Memory B cell (primary cell): Measurements from ENCODE around the gene CTCF.
"Not testable (repeated sequence)": the region's sequence is repeated elsewhere in the genome, so short reads cannot be mapped to it uniquely, and the experiment has no call there.

Experiments
- ATAC-seq: fragments of 150-1000 bp; cut with Tn5 transposase; 2 replicates; pipeline ENCODE4 v1.10.0; 2021; ENCODE audit warnings: low read depth, mild to moderate bottlenecking, moderate library complexity
- DNase-seq, 2 donors: peaks; one replicate each; pipeline ENCODE4 v3.0.0; 2022; ENCODE audit warnings: low spot score in 2 of 2
- H3K27ac Mint-ChIP-seq: one replicate; pipeline ENCODE4 v1.8.0; 2022; ENCODE audit warnings: mild to moderate bottlenecking, moderate library complexity, mixed read lengths
- H3K27me3 Mint-ChIP-seq: one replicate; pipeline ENCODE4 v1.8.0; 2022; ENCODE audit warnings: mixed read lengths
- H3K36me3 Mint-ChIP-seq: one replicate; pipeline ENCODE4 v1.8.0; 2022; ENCODE audit warnings: mild to moderate bottlenecking, mixed read lengths
- H3K4me1 Mint-ChIP-seq: one replicate; pipeline ENCODE4 v1.8.0; 2022; ENCODE audit warnings: mixed read lengths
- H3K4me3 Mint-ChIP-seq: one replicate; pipeline ENCODE4 v1.8.0; 2022; ENCODE audit warnings: mild to moderate bottlenecking, moderate library complexity, mixed read lengths
- H3K9me3 Mint-ChIP-seq: one replicate; pipeline ENCODE4 v1.8.0; 2022; ENCODE audit warnings: mixed read lengths

CTCF gene

DNA sequence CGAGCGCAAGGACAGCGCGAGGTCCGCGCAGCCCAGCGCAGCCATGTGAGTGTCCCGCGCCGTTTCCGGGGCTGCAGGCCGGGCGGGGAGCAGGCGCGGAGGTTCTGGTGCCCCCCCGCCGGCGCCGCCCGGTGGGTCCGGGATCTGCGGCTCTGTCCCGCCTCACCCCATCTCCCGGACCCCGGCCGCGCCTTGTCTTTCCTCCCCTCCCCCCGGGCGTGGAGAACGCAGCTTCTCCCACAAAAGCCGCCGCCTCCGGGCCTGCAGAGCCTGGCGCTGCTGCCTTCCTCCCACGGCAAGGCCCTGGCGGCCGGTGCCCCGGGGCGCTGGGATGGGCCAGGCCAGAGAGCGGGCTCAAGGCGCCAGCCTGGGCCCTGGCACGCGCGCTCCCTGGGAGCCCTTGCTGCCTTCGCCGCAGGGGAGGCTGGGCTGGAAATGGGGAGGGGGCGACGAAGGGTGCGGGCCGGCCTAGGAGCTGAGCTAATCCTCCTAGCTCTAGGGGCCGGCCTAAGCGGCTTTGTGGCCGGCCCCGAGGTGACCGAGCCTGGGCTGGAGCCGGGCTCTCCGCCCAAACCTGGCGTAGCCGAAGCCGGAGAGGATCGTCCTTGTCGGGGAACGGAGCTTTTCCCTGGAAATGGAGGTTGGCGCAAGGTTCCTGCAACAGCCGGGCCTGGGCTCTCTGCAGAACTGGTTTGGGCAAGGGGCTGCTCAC, 33.3 kb upstream of the CTCF start:
- ATAC-seq, result no peak
- H3K4me3 Mint-ChIP-seq, result peak overlapping the region; percentile 98
- H3K9me3 Mint-ChIP-seq, result no peaks in the 10 kb centered on the region
- H3K27me3 Mint-ChIP-seq, result no peaks in the 10 kb centered on the region
- H3K27ac Mint-ChIP-seq, result peak overlapping the region; percentile 90
- no peak for DNase-seq
- peaks cover 54% of the 10 kb centered on the region for H3K4me1 Mint-ChIP-seq
- H3K36me3 Mint-ChIP-seq, result peaks cover 14% of the 10 kb centered on the region

- ATAC-seq (peak; percentile 2), DNase-seq (no peak)
- peaks cover 10% of the 10 kb centered on the region for H3K36me3 Mint-ChIP-seq
- H3K4me3 Mint-ChIP-seq, result peak overlapping the region; percentile 98
- no peaks in the 10 kb centered on the region for H3K9me3 Mint-ChIP-seq
- no peaks in the 10 kb centered on the region for H3K27me3 Mint-ChIP-seq
- H3K27ac Mint-ChIP-seq, result peak overlapping the region; percentile 90
- peaks cover 50% of the 10 kb centered on the region for H3K4me1 Mint-ChIP-seq
Observed at GRCh38 chr16:67529582-67530012, 32.7 kb upstream of the CTCF start.

GRCh38 chr16:67530013-67530939, 32.0 kb upstream of the CTCF start:
- no peaks in the 10 kb centered on the region for H3K27me3 Mint-ChIP-seq
- H3K27ac Mint-ChIP-seq, result peak overlapping the region; percentile 90
- ATAC-seq (peak; percentile 68), DNase-seq (peak; percentile 83)
- H3K36me3 Mint-ChIP-seq, result peaks cover 11% of the 10 kb centered on the region
- no peaks in the 10 kb centered on the region for H3K9me3 Mint-ChIP-seq
- H3K4me1 Mint-ChIP-seq, result peaks cover 46% of the 10 kb centered on the region
- H3K4me3 Mint-ChIP-seq, result peak overlapping the region; percentile 98

GRCh38 chr16:67531247-67531646, 31.1 kb upstream of the CTCF start:
- Mint-ChIP-seq H3K9me3 (no peaks in the 10 kb centered on the region), H3K27me3 (no peaks in the 10 kb centered on the region), H3K4me1 (peaks cover 46% of the 10 kb centered on the region), H3K36me3 (peaks cover 11% of the 10 kb centered on the region), H3K4me3 (peak overlapping the region; percentile 79), H3K27ac (peak overlapping the region; percentile 90)
- peak; percentile 49 for ATAC-seq
- DNase-seq, result peak in 1 of 2 donors; percentile 60

DNA sequence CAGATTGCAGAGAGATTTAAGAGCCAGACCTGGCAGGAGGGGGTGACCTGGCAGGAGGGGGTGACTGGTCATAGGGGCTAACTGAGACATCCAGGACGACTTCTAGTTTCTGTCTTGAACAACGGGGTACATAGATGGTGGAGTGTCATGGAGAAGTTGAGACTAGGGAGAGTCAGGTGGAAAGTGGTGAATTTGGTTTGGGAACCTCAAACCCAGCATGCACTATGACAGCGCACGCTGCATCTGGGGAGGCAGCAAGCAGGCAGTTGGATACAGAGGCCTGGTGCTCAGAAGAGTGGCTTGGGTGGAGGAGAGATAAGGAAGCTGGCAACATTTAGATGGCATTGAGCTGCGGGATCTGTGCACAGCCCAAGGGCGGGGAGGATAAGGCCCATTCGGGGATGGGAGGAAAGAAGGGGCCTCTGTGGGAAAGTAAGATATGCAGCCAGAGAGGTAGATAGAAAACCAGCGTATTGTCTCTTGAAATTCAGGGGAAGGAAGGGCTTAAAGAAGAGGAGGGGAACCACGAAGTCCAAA, 29.2 kb upstream of the CTCF start:
- H3K4me3 Mint-ChIP-seq, result peak overlapping the region; percentile 47
- peak overlapping the region; percentile 90 for H3K27ac Mint-ChIP-seq
- H3K9me3 Mint-ChIP-seq, result no peaks in the 10 kb centered on the region
- ATAC-seq, result no peak
- peaks cover 51% of the 10 kb centered on the region for H3K4me1 Mint-ChIP-seq
- no peaks in the 10 kb centered on the region for H3K27me3 Mint-ChIP-seq
- H3K36me3 Mint-ChIP-seq, result peaks cover 11% of the 10 kb centered on the region
- no peak for DNase-seq

DNA sequence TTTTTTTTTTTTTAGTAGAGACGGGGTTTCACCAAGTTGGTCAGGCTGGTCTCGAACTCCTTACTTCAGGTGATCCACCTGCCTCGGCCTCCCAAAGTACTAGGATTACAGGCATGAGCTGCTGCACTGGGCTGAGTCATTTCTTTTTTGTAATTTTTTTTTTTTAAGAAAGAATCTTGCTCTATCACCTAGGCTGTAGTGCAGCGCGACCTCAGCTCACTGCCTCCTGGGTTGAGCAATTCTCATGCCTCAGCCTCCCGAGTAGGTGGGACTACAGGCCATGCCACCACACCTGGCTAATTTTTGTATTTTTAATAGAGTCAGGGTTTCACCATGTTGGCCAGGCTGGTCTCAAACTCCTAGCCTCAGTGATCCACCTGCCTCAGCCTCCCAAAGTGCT, 28.3 kb upstream of the CTCF start:
- Mint-ChIP-seq H3K4me1 (peaks cover 55% of the 10 kb centered on the region), H3K36me3 (peaks cover 11% of the 10 kb centered on the region)
- H3K9me3 Mint-ChIP-seq, ATAC-seq, DNase-seq, H3K27me3 Mint-ChIP-seq, H3K27ac Mint-ChIP-seq, H3K4me3 Mint-ChIP-seq: not testable (repeated sequence)

DNA sequence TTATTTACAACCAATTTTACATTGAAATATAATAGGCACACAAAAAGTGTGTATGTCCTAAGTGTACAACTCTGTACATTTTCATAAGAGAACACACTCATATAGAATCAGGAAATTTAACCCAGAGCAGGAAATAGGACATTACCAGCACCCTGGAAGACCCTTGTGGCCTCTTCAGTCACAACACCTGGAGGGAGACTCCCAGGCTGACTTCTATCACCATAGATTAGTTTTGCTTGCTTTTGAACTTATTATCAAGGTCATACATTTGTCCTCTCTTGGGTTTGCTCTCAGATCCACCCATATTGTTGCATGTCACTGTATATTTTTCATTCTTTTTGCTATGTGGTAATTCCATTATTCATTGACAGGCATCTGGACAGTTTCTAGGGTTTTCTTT, 27.9 kb upstream of the CTCF start:
- H3K36me3 Mint-ChIP-seq, result peaks cover 11% of the 10 kb centered on the region
- no peak for ATAC-seq
- no peaks in the 10 kb centered on the region for H3K9me3 Mint-ChIP-seq
- H3K4me1 Mint-ChIP-seq, result peaks cover 55% of the 10 kb centered on the region
- H3K27ac Mint-ChIP-seq, result no peak overlapping the region
- no peak overlapping the region for H3K4me3 Mint-ChIP-seq
- no peak for DNase-seq
- H3K27me3 Mint-ChIP-seq, result no peaks in the 10 kb centered on the region

DNA sequence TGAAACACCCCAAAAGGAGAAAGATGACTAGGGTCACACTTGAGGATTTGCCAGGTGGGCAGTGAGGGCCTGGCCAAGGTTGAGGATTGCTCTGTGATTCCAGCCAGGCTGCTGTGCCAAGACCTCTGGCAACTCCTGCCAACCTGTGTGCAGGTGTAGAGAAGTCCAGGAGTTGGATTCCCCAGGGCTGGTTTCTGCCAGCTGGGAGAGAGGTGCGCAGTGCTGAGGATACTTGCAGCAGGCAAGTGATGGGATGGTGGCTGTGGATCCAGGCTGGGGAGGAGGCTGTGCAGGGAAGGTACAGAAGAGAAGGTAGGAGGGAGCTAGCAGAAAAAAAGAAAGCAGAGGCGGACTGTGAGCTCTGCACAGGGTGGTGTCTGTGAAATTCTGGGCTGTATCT, 27.1 kb upstream of the CTCF start:
- peaks cover 54% of the 10 kb centered on the region for H3K4me1 Mint-ChIP-seq
- no peaks in the 10 kb centered on the region for H3K27me3 Mint-ChIP-seq
- peak overlapping the region; percentile 87 for H3K27ac Mint-ChIP-seq
- DNase-seq (no peak), ATAC-seq (no peak)
- peak overlapping the region; percentile 62 for H3K4me3 Mint-ChIP-seq
- H3K36me3 Mint-ChIP-seq, result peaks cover 11% of the 10 kb centered on the region
- no peaks in the 10 kb centered on the region for H3K9me3 Mint-ChIP-seq

DNA sequence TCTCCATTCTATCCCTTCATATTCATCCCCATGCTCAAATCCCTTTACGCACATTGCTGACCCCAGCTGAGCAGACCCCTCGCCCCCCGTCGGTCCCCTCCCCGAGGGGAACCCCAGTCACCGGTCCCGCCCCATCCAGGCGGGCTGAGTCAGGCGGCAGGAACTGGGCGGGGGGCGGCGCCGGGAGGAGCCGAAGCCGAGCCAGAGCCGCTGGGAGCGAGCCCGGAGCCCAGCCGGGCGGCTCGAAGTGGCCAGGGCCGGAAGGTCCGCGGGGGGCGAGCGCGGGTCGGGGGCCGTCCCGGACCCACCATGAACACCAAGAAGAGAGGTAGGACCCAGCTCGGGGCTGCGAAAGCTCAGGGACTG, 25.1 kb upstream of the CTCF start:
- Mint-ChIP-seq H3K4me3 (peak overlapping the region; percentile 86), H3K9me3 (no peaks in the 10 kb centered on the region), H3K4me1 (peaks cover 52% of the 10 kb centered on the region), H3K27ac (peak overlapping the region; percentile 87), H3K36me3 (peaks cover 20% of the 10 kb centered on the region), H3K27me3 (no peaks in the 10 kb centered on the region)
- DNase-seq (no peak), ATAC-seq (peak; percentile 41)

DNA sequence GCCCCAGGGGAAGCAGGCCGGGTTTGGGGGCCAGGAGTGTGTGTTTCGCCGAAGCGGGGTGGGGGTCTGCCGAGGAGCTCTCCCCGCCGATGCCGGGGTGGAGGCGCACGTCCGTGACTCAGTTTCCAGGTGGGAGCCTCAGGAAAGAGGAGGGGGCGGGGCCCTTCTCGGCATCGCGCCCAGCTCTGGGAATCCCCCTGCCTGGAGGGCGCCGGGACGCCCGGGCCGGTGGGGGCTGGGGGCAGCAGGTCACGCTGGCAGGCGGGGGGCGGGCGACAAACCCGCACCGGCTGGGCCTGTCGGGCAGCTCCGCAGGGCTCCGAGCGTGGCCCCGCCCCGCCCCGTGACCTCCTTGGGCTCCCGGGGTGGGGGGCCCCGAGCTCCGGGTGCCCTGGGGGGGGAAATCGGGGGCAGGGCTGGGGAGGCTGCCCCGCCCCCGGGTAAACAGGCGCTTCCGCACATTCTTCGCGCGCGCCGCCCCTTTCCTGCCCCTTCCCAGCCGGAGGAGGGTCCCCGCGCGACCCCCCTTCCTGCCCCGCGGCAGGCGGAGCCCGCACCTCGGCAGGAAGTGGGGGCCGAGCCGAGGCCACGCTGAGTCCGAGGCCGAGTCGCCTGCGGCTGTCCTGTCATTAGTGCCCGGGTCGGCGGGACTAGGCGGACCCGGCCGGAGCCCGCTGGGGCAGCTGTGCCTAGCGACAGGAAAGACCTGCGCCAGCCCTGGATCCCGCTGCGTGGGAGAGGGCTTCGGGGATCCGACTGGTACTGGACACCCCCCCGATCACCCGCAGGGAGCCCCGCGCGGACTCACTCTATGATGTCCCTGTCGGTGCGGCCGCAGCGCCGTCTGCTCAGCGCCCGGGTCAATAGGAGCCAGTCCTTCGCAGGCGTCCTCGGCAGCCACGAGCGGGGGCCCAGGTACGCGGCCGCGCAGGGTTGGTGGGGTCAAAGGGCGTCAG, 24.4 kb upstream of the CTCF start:
- peak overlapping the region; percentile 86 for H3K4me3 Mint-ChIP-seq
- ATAC-seq (peak; percentile 57), DNase-seq (peak; percentile 69 to 70)
- no peaks in the 10 kb centered on the region for H3K27me3 Mint-ChIP-seq
- peaks cover 52% of the 10 kb centered on the region for H3K4me1 Mint-ChIP-seq
- H3K36me3 Mint-ChIP-seq, result peaks cover 24% of the 10 kb centered on the region
- H3K9me3 Mint-ChIP-seq, result no peaks in the 10 kb centered on the region
- peak overlapping the region; percentile 87 for H3K27ac Mint-ChIP-seq

GRCh38 chr16:67538666-67539101, 23.6 kb upstream of the CTCF start:
- H3K27ac Mint-ChIP-seq, result peak overlapping the region; percentile 67
- peaks cover 22% of the 10 kb centered on the region for H3K36me3 Mint-ChIP-seq
- H3K4me1 Mint-ChIP-seq, result peaks cover 50% of the 10 kb centered on the region
- H3K9me3 Mint-ChIP-seq, result no peaks in the 10 kb centered on the region
- ATAC-seq, result no peak
- H3K27me3 Mint-ChIP-seq, result no peaks in the 10 kb centered on the region
- H3K4me3 Mint-ChIP-seq, result peak overlapping the region; percentile 77
- DNase-seq, result no peak

DNA sequence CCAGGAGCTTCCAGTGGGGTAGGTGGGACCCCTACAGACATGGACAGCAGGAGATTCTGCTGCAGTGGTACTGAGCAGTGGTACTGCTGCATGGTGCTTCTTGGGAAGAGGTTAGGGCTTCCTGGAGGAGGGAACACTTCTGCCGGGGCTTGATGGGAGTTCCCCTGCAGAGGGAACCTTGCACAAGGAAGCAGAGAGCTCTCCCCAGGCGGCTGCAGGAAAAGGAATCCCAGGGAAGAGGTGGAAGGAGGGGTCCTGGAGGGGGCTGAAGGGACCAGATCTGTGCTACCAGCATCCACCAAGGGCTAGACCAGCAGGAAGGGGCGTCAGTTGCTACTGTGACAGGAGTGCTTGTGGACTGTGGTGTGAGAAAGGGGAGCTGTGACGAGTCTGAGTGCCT, 23.1 kb upstream of the CTCF start:
- Mint-ChIP-seq H3K27ac (peak overlapping the region; percentile 67), H3K36me3 (peaks cover 26% of the 10 kb centered on the region), H3K4me3 (peak overlapping the region; percentile 77), H3K27me3 (no peaks in the 10 kb centered on the region), H3K9me3 (no peaks in the 10 kb centered on the region), H3K4me1 (peaks cover 56% of the 10 kb centered on the region)
- ATAC-seq (no peak), DNase-seq (no peak)
